ENCODE results near the gene HNRNPA0. TPM values are rescaled to one million over a fixed set of nuclear protein-coding genes. Genes with fewer than 3 reads are reported as not detected.

Gene HNRNPA0
- polyA plus RNA-seq, 3 donors, result 8.3 to 15.5 (median 10.8) TPM

GRCh38 chr5:137730336-137730735 lies 23.8 kb downstream of the HNRNPA0 start:
- H3K4me2 ChIP-seq (replicated peaks; ENCODE audit: extremely low read depth, low read length, poor library complexity, severe bottlenecking), result no peak overlapping the region
- no peaks in the 10 kb centered on the region for H3K36me3 ChIP-seq (replicated peaks in 1 of 2; ENCODE audit: control insufficient read depth in 1 of 2, insufficient read depth in 2 of 2, low read length in 2 of 2)
- no peak overlapping the region for H3K27ac ChIP-seq (ENCODE audit: low read depth in 1 of 2, low read length in 2 of 2)
- H2AFZ ChIP-seq (ENCODE audit: insufficient read depth, low read depth, low read length, poor library complexity, severe bottlenecking), result no peak overlapping the region
- peaks cover 8 to 10% of the 10 kb centered on the region in 2 donors for H3K4me1 ChIP-seq (ENCODE audit: control insufficient read depth in 1 of 2, insufficient read depth in 2 of 2, low read length in 2 of 2)
- Mint-ChIP-seq H3K36me3 (no peaks in the 10 kb centered on the region), H3K27me3 (ENCODE audit: low read depth in 3 of 3) (peaks cover 0 to 4% (median 3%) of the 10 kb centered on the region in 3 donors), H3K4me3 (no peak overlapping the region), H3K4me1 (no peaks in the 10 kb centered on the region), H3K27ac (no peak overlapping the region), H3K9me3 (no peaks in the 10 kb centered on the region)
- TF ChIP-seq CTCF (IDR thresholded peaks at IDR 0.05), result no peak
- DNase-seq, result no peak
- no peaks in the 10 kb centered on the region for H3K79me2 ChIP-seq (ENCODE audit: insufficient read depth, low read length)
- intact Hi-C loops (cut with micrococcal nuclease), result no loop called here
- H3K4me3 ChIP-seq (replicated peaks in 1 of 3; ENCODE audit: low read depth in 2 of 3, low read length in 3 of 3), result no peak overlapping the region
- no peak overlapping the region for H3K9ac ChIP-seq (ENCODE audit: insufficient read depth, low read length, poor library complexity, severe bottlenecking)
- H3K27me3 ChIP-seq (ENCODE audit: control insufficient read depth in 2 of 2, insufficient read depth in 2 of 2, low read length in 2 of 2), result peaks cover 0 to 2% of the 10 kb centered on the region in 2 donors
- H4K20me1 ChIP-seq (ENCODE audit: insufficient read depth, low read length), result no peaks in the 10 kb centered on the region
- no peaks in the 10 kb centered on the region for H3K9me3 ChIP-seq (replicated peaks in 1 of 2; ENCODE audit: control insufficient read depth in 1 of 2, insufficient read depth in 1 of 2, low read length in 2 of 2)

- no peaks in the 10 kb centered on the region for H3K79me2 ChIP-seq (ENCODE audit: insufficient read depth, low read length)
- H3K4me3 ChIP-seq (replicated peaks in 1 of 3; ENCODE audit: low read depth in 2 of 3, low read length in 3 of 3), result no peak overlapping the region
- no peak overlapping the region for H2AFZ ChIP-seq (ENCODE audit: insufficient read depth, low read depth, low read length, poor library complexity, severe bottlenecking)
- no peak overlapping the region for H3K9ac ChIP-seq (ENCODE audit: insufficient read depth, low read length, poor library complexity, severe bottlenecking)
- H4K20me1 ChIP-seq (ENCODE audit: insufficient read depth, low read length), result no peaks in the 10 kb centered on the region
- WGBS (ENCODE audit: insufficient coverage), result no CpG with 5 or more reads among the region's 1 CpG
- intact Hi-C loops (cut with micrococcal nuclease), result no loop called here
- H3K4me1 ChIP-seq (ENCODE audit: control insufficient read depth in 1 of 2, insufficient read depth in 2 of 2, low read length in 2 of 2), result no peaks in the 10 kb centered on the region
- Mint-ChIP-seq H3K4me3 (no peak overlapping the region), H3K27ac (no peak overlapping the region), H3K36me3 (no peaks in the 10 kb centered on the region), H3K4me1 (no peaks in the 10 kb centered on the region), H3K9me3 (no peaks in the 10 kb centered on the region), H3K27me3 (ENCODE audit: low read depth in 3 of 3) (no peaks in the 10 kb centered on the region)
- no peak for TF ChIP-seq CTCF (IDR thresholded peaks at IDR 0.05)
- no peak overlapping the region for H3K4me2 ChIP-seq (replicated peaks; ENCODE audit: extremely low read depth, low read length, poor library complexity, severe bottlenecking)
- no peak for DNase-seq
- H3K9me3 ChIP-seq (replicated peaks in 1 of 2; ENCODE audit: control insufficient read depth in 1 of 2, insufficient read depth in 1 of 2, low read length in 2 of 2), result no peaks in the 10 kb centered on the region
- no peak overlapping the region for H3K27ac ChIP-seq (ENCODE audit: low read depth in 1 of 2, low read length in 2 of 2)
- no peaks in the 10 kb centered on the region for H3K36me3 ChIP-seq (replicated peaks in 1 of 2; ENCODE audit: control insufficient read depth in 1 of 2, insufficient read depth in 2 of 2, low read length in 2 of 2)
- no peaks in the 10 kb centered on the region for H3K27me3 ChIP-seq (ENCODE audit: control insufficient read depth in 2 of 2, insufficient read depth in 2 of 2, low read length in 2 of 2)
These were observed 26.1 kb downstream of the HNRNPA0 start for GRCh38 chr5:137728048-137728447.

All from CD14-positive monocyte (primary cell).